Body of pancreas (tissue), 4 donors: Measurements from ENCODE around the gene LRRFIP1. TPM values are rescaled to one million over a fixed set of nuclear protein-coding genes. Genes with fewer than 3 reads are reported as not detected.

Experiments
- ATAC-seq: fragments of 150-250 bp; one replicate; pipeline ENCODE4 v1.9.1; 2016
- DNase-seq, 4 donors: peaks; one replicate each; pipeline ENCODE4 v3.0.0-alpha.2; 2019
- H3K27ac ChIP-seq, 4 donors: fragments of 200-600 bp; sonication (generic); 1 replicate in 3 of 4; 2 replicates in 1 of 4; pipeline versions ENCODE4 v1.5.1 to v1.6.1; 2016 to 2019; ENCODE audit warnings: mild to moderate bottlenecking in 1 of 4, mixed read lengths in 1 of 4, moderate library complexity in 1 of 4
- H3K27me3 ChIP-seq, 2 donors: fragments of 200-600 bp; sonication (generic); one replicate each; pipeline ENCODE4 v1.6.0; 2016; ENCODE audit warnings: mild to moderate bottlenecking in 1 of 2
- H3K36me3 ChIP-seq, 2 donors: fragments of 200-600 bp; sonication (generic); replicated peaks in 1 of 2; 2 replicates each; pipeline ENCODE4 v1.5.1; 2016; ENCODE audit warnings: low read depth in 2 of 2; ENCODE audit not compliant: insufficient read depth in 1 of 2
- H3K4me1 ChIP-seq: fragments of 200-600 bp; sonication (generic); one replicate; pipeline ENCODE4 v1.6.0; 2016
- H3K4me3 ChIP-seq, 2 donors: fragments of 200-600 bp; sonication (generic); 1 replicate in 1 of 2; 2 replicates in 1 of 2; pipeline ENCODE4 v1.5.1; 2016 to 2019
- H3K9me3 ChIP-seq, 3 donors: fragments of 200-600 bp; sonication (generic); 1 replicate in 2 of 3; 2 replicates in 1 of 3; pipeline ENCODE4 v1.5.1; 2016
- POLR2A ChIP-seq, 3 donors: fragments of 450-650 bp; IDR thresholded peaks; one replicate each; pipeline ENCODE4 v1.6.1; 2016; ENCODE audit warnings: antibody characterized with exemption in 3 of 3, mild to moderate bottlenecking in 2 of 3
- WGBS, 2 donors: methylation state at CpG; one replicate each; pipeline ENCODE4 v1.1.5; 2017; 5-methylcytosine and 5-hydroxymethylcytosine counted together
- intact Hi-C: fragments of 100-400 bp; cut with DNase I; formaldehyde crosslinking; loops from one replicate; pipeline ENCODE4 v1.15.1; 2023
- total RNA-seq, 2 donors: library from RNA; depleted of rRNA; stranded (reverse); fragments of >200 nt; gene quantifications; one replicate each; pipeline ENCODE4 v1.1.0, GENCODE V29; 2016
- TF ChIP-seq, protein P1 (sequence below), 7 experiments: fragments of 450-650 bp in 4 of 7; fragments of 200-600 bp in 3 of 7; sonication (generic) in 3 of 7; IDR thresholded peaks; one replicate each; pipeline ENCODE4 v1.5.1; 2016 to 2019; ENCODE audit warnings: antibody characterized with exemption in 7 of 7

Gene LRRFIP1
- total RNA-seq, 2 donors from 2014 or later, result 49.8 to 57.1 TPM

DNA sequence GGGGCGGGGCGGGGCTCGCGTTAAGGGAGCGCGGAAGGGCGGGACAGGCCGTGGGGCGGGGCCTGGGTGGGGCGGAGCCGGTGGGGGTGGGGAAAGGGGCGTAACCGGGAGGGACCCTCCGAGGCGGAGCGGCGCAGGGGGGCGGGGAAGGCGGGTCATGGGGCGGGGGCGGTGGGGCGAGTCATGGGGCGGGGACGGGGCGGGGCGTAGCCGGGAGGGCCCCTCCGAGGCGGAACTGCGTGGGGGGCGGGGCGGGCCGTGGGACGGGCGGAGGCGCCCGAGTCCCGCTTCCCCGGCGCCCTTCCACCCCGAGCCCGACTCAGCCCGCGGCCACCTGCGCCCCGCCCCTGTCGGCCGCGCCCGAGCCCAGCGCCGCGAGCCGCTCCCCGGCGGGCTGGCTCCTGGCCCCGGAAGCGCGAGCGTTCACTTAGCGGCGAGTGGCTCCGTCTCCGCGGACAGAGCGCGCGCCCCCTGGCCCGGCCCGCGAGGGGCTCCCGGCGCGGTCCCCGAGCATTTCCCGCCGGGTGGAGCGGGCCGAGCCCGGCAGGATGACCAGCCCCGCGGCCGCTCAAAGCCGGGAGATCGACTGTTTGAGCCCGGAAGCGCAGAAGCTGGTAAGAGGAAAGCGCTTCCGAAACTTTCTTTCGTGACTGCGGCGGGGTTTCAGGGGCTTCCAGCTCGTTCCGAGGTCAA lies 64.7 kb downstream of the LRRFIP1 start:
- TF ChIP-seq POLR2A (IDR thresholded peaks at IDR 0.05), result peak; percentile 64 to 75 (median 66)
- TF ChIP-seq, protein P1, sequence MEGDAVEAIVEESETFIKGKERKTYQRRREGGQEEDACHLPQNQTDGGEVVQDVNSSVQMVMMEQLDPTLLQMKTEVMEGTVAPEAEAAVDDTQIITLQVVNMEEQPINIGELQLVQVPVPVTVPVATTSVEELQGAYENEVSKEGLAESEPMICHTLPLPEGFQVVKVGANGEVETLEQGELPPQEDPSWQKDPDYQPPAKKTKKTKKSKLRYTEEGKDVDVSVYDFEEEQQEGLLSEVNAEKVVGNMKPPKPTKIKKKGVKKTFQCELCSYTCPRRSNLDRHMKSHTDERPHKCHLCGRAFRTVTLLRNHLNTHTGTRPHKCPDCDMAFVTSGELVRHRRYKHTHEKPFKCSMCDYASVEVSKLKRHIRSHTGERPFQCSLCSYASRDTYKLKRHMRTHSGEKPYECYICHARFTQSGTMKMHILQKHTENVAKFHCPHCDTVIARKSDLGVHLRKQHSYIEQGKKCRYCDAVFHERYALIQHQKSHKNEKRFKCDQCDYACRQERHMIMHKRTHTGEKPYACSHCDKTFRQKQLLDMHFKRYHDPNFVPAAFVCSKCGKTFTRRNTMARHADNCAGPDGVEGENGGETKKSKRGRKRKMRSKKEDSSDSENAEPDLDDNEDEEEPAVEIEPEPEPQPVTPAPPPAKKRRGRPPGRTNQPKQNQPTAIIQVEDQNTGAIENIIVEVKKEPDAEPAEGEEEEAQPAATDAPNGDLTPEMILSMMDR (IDR thresholded peaks at IDR 0.05), result peak in 2 of 7 experiments; percentile 25 to 39
- peak overlapping the region; percentile 80 to 95 (median 86) for H3K27ac ChIP-seq

DNA sequence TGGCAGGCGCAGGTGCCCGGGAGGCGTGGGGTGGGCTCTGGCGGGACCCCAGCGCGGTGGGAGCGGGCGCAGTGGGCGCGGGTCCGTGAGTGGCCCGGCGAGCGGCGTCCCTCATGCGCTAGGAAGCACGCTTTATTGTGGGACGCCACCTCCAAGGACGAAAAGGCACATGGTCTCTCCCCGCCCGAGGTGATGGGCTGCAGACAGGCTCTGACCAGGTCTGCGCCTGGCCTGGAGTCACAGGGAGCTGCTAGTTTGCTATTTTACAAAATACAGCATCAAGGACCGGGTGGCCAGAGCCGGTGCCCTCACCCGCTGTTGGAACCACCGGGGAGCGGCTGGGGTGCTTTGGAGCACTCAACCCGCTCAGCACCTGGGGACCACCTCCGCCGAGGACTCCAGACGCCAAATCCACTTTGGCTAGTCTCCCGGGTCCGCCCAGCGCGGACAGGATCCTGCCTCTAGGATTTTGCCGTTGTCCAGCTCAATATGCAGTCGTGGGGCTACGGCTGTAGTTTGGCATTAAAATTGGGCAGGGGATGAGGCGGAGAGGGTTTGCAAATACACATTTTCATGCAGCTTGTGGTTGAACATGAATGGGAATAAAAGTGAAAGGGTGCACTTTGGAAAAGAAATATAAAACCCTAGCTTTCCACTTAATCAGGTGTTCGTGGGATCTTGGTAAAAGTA lies 65.4 kb downstream of the LRRFIP1 start:
- intact Hi-C loops, result no loop called here
- H3K27ac ChIP-seq, result peak overlapping the region; percentile 80 to 95 (median 86)
- DNase-seq (peak in 3 of 4 donors; percentile 41 to 43 (median 41)), ATAC-seq (peak; percentile 8)
- peaks cover 52% of the 10 kb centered on the region for H3K4me1 ChIP-seq
- TF ChIP-seq POLR2A (IDR thresholded peaks at IDR 0.05), result no peak
- WGBS, 2 donors, result 0 to 3% methylated on average over 20 to 40 of the region's 40 CpGs
- no peaks in the 10 kb centered on the region for H3K27me3 ChIP-seq
- no peaks in the 10 kb centered on the region for H3K36me3 ChIP-seq
- H3K4me3 ChIP-seq, result peak overlapping the region; percentile 58 to 59
- no peaks in the 10 kb centered on the region for H3K9me3 ChIP-seq

More for the DNA sequence above, 64.7 kb downstream of the LRRFIP1 start:
- Histone ChIP-seq H3K4me3 (peak overlapping the region; percentile 58 to 59), H3K27me3 (no peaks in the 10 kb centered on the region), H3K9me3 (no peaks in the 10 kb centered on the region), H3K4me1 (peaks cover 45% of the 10 kb centered on the region), H3K36me3 (no peaks in the 10 kb centered on the region)
- peak; percentile 93 to 94 (median 93) for DNase-seq
- 0% methylated on average over 59 of the region's 94 CpGs; no CpG with 5 or more reads in 1 of the 2 donors for WGBS, 2 donors
- ATAC-seq, result peak; percentile 85
- intact Hi-C loops, result no loop called here

DNA sequence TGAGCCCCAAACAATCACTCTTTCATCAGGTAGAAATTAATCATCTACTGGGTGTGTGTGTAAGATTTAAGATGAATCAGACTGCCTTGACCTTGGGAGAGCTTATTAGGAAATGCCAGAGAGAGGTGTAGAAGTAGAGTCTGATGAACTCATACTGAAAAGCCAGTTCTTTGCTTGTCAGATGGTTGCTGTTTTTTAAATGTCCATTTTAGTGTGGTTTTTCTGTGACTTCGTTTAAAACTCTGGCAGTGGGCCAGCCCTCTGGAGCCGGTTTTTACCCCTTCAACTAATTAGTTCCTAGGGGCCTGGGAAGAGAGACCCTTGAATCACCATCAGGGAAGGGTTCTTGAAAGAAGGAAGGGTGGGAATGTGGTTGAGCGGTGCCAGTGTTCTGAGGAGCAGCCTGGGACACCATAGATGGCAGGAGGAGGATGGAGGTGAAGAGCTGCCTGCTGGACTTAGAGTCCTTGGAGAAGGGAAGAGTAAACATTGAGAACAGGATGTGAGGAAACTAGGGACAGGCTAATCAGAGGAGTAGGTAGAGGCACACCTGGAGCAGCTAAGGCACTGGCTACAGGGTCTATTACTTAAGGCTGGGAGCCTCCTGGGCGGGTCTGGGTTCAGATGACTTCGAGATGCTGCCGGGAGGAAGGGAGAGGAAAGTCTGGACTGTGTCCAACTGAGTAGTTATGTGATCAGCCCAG lies 66.1 kb downstream of the LRRFIP1 start:
- Histone ChIP-seq H3K36me3 (no peaks in the 10 kb centered on the region), H3K4me3 (no peak overlapping the region), H3K9me3 (no peaks in the 10 kb centered on the region), H3K4me1 (peaks cover 59% of the 10 kb centered on the region), H3K27me3 (no peaks in the 10 kb centered on the region), H3K27ac (peak overlapping the region; percentile 80 to 95 (median 86))
- DNase-seq (peak in 1 of 4 donors; percentile 37), ATAC-seq (peak; percentile 10)
- intact Hi-C loops, result no loop called here
- 27 to 43% methylated on average over 6 of the region's 6 CpGs for WGBS, 2 donors
- TF ChIP-seq POLR2A (IDR thresholded peaks at IDR 0.05), result peak in 1 of 3 donors; percentile 10
- TF ChIP-seq, protein P1 (IDR thresholded peaks at IDR 0.05), result no peak

- intact Hi-C loops, result no loop called here
- peaks cover 59% of the 10 kb centered on the region for H3K4me1 ChIP-seq
- no peak overlapping the region for H3K4me3 ChIP-seq
- ATAC-seq, result no peak
- H3K9me3 ChIP-seq, result no peaks in the 10 kb centered on the region
- no peak for DNase-seq
- 68 to 79% methylated on average over 15 of the region's 15 CpGs for WGBS, 2 donors
- H3K27me3 ChIP-seq, result no peaks in the 10 kb centered on the region
- no peaks in the 10 kb centered on the region for H3K36me3 ChIP-seq
- no peak for TF ChIP-seq POLR2A (IDR thresholded peaks at IDR 0.05)
- TF ChIP-seq, protein P1 (IDR thresholded peaks at IDR 0.05), result no peak
- peak overlapping the region; percentile 12 to 95 (median 68) for H3K27ac ChIP-seq
These were observed 67.2 kb downstream of the LRRFIP1 start for GRCh38 chr2:237694415-237695194.
